GM19240 (cell line): ENCODE measurements around the gene GALNT18.
A peak's percentile ranks its signal among the peaks of the same experiment; 100 is the strongest.

Experiments used
- DNase-seq: peaks from one replicate; pipeline ENCODE4 v3.0.0; 2011; ENCODE audit warnings: low spot score; ENCODE audit not compliant: insufficient read length

Gene GALNT18

DNA sequence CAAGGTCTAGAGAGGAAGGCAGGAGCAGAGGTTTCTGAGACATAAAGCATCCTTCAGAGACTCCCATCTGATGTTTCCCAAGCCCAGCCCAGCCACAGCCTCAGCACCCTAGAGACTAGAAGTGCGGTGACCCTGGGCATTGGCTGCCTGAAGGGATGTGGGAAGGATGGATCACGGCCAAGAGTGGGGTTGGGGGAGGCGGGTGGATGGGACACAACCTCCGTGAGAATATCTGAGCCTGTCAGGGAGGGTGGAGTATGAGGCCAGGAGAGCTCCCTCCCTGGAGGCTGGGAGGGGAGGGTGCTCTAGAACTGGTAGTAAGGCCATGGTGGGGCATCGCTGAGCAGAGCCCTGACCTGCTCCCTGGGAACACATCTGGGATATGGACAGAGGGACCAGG, 340.2 kb downstream of the GALNT18 start:
- no peak for DNase-seq

GRCh38 chr11:11280826-11281225, 341.0 kb downstream of the GALNT18 start:
- DNase-seq: no peak

GRCh38 chr11:11279956-11280689, 341.7 kb downstream of the GALNT18 start:
- DNase-seq: peak; percentile 12

- no peak for DNase-seq
Observed at GRCh38 chr11:11272254-11272653, 349.6 kb downstream of the GALNT18 start.

DNA sequence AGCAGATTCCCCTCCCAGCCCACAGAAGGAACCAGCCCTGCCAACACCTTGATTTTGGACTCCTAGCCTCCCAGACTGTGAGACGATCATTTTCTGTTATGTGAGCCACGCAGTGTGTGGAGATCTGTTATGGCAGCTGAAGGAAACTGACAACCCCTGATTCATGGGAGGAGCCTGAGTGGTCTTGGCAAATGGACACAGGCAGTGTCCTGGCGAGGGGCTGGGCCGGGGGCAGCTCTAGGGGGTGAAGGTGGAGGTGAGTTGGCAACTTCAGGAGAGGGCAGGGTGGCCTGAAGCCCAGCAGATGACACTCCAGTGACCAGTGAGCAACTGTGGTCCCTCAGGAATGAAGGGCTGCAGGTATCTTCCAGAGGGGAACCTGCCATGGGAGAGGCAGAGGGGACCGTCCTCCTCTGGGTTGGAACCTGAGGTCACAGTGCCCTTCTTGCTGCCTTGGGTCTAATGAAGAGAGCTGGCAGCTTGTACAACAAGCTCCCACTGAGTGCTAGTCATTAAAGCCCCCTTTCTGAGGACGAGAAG, 351.5 kb downstream of the GALNT18 start:
- DNase-seq: no peak

DNA sequence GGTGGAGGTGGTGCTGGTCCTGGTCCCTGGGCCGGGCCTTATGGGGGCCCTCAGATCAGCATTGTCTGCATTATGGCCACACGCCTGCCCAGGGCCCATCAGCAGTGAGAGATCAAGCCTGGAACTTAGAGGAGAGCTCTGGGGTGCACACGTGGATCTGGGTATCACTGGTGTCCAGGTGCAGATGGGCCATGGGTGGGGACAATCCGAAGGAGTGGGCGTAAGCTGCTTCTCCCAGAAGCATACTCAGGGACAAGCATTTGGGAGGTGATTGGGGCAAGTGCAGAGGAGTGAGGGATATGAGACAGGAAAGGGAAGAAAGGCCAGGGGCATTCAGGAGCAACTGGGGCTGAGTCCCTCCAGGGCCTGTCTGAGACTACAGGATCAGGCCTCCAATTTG, 353.1 kb downstream of the GALNT18 start:
- no peak for DNase-seq

- DNase-seq: no peak
Observed at GRCh38 chr11:11268119-11268518, 353.7 kb downstream of the GALNT18 start.

GRCh38 chr11:11267312-11267711, 354.5 kb downstream of the GALNT18 start:
- DNase-seq: no peak

DNA sequence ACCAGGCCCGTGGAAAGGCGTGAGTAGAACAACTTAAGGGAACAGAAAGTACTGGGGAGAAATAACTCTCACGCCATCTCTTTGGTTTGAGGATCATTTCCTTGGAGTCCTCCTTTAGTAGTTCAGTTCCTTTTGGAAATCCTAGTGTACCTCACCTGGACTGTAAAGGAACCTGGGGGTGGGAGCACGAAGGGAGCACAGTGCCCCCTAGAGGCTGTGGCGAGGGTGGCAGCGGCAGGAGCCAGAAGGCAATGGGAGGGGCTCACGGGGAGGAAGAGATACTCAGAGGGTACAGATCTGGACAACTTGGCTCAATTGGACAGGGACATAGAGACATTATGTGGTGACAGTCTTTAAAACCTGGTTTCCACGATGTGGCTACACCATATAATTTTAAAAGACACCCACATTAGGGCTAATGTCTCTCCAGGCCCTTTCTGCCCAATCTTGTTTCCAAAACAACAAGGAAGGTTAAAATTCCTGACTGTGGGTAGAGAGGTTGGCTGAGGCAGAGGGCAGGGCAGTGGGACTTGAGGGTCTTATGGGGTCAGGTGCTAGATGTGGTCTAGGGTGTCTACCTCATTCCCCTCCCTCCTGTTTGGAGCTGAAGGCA, 355.7 kb downstream of the GALNT18 start:
- peak; percentile 75 for DNase-seq

DNA sequence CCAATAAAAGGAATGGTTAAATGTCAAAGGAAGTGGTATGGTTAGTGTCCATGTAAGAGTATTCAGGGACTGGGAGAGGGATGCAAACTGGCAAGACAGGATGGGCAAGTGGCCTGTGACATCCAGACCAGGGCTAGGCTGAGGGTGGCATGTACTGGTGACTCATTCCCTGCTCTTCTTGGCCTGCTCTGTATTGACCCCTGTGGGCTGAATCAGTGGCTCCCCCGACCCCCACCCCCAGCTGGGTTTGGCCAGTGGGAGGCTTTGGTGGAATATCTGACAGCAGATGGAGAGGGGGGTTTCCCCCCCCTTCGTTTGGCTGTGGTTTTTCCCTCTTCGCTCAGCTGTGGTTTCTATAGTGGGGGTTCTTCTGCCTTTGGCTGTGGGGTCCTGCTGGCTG, 356.5 kb downstream of the GALNT18 start:
- no peak for DNase-seq

GRCh38 chr11:11263238-11264005, 358.4 kb downstream of the GALNT18 start:
- no peak for DNase-seq

DNA sequence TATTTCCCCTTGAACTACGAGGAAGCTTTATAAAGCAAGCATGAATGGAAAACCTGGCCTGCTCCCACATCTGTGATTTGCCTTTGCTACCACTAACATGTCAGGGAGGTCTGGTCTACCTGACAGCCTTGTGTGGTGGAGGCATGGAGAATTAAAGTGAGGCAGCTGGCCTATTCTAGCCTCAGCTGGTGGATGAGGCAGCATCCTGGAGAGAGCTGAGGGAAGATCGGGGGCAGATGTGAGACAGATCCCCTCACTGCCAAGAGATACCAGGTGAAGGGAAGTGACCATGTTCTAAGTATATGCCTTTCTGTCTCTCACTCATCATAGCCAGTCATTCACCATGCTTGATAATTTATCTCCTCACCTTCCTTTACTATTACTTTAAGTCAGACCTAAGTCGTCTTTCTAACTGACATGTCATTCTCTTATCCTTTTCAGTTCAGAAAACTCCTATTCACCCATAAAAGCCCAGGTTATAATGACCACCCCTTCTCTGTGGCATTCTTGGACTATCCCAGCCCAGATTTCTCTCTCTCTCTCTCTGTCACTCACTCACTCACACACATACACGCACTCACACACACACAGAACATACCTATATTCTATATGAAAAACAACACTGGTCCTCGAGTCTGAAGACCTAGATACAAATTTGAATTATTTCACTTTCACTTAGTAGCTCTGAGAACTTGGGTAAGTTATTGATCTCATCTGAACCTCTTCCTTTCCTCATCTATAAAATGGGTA, 359.5 kb downstream of the GALNT18 start:
- DNase-seq: no peak

- DNase-seq: no peak
Observed at GRCh38 chr11:11261629-11262028, 360.2 kb downstream of the GALNT18 start.

DNA sequence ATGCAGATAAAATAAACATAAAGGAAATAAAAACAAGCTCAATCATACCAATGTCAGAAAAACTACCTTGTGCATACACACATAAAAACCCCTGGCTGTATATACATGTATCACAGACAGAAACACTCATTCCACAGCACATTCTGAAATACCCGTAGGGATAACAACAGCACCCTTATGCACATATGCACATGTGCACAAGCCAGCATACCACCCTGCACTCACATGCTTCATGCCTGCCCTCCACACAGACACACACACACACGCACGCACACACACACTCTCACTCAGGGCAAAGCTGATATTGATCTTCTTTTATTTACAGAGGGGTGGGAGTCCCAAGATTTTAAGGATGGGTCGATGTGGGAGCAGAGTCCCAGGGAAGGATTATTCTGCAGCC, 360.9 kb downstream of the GALNT18 start:
- DNase-seq: no peak

GRCh38 chr11:11253995-11254394, 367.8 kb downstream of the GALNT18 start:
- DNase-seq: no peak

DNA sequence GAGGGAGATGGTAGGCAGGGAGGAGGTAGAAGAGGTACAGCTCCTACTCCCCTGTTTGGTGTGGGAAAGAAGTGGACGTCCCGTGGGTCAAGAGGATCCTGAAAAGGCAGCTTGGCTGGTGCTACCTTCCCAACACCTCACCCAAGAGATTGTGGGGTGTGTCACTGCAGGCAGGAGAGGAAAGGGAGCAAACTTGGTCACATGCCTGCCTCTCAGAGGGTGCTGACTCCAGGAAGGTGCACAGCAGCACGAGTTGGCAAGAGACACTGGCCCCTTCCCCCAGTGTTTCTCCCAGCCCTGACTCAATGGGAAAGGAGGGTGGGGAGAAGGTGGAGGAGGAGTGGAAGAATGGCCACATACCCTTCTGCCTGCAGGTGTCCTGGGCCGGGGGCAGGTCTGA, 368.3 kb downstream of the GALNT18 start:
- DNase-seq: no peak

GRCh38 chr11:11252403-11252802, 369.4 kb downstream of the GALNT18 start:
- DNase-seq: no peak

DNA sequence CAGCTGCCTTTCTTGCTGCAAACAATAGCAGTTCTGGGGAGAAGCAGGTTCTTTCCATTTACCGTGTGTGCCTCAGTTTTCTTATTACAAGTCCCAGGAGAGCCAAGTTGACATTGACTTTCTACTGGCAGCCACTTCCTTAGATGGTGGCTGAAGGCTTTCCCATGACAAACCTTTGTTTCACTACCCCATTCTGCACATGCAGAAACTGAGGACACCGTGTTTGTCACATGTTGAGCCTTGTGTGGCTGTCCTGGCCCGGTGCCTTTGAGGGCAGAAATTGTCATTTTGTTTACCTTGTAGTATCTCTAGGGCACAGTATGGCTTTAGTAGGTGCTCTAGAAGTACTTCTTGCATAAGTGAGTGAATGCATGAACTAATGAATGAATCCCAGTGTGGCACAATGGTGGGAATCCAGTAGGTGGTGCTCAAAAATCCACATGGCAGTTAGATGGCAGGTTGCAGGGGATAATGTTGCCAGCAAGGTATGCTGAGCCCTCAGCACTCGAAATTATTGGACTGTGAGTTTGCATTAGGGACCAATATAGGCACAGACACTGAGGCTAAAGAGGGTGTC, 370.3 kb downstream of the GALNT18 start:
- no peak for DNase-seq

DNA sequence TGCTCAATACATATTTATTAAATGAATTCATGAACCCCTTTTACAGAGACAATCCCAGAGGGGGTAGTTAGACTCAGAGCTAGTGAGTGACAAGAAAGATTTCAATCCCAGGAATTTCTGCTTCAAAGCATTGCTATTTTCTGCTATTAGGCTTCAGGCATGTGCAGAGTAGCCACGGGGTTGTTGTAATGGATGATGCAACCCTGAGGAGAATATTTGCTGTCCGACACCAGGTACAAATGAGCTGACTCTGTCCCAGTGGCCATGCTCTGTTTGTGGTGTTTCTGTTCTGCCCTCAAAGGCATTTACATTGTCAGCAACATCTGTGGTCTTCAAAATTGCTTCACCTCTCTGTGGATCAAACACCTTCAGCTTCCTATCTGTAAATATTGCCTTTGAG, 371.3 kb downstream of the GALNT18 start:
- no peak for DNase-seq

- no peak for DNase-seq
Observed at GRCh38 chr11:11247576-11247975, 374.2 kb downstream of the GALNT18 start.

DNA sequence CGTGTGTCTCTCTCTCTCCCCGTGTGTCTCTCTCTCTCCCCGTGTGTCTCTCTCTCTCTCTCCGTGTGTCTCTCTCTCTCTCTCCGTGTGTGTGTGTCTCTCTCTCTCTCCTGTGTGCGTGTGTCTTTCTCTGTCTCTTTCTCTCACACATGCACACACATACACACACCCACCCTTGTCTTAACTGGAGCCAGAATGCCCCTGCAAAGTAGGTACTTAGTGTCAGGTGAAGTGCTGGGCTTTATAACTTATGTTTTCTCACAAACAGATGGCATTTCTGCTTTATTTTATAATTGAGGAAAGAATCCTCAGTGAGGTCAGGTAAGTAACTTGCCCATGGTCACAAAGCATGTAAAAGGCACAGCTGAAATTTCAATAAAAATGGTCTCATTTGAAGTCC, 374.7 kb downstream of the GALNT18 start:
- DNase-seq: no peak
